GM23248 (cell line): ENCODE measurements around the gene AGBL5.

Experiments
- EZH2 ChIP-seq: fragments of 200-600 bp; sonication (generic); IDR thresholded peaks from 2 replicates; pipeline ENCODE4 v1.6.1; 2018; ENCODE audit warnings: antibody characterized with exemption, mild to moderate bottlenecking; ENCODE audit not compliant: insufficient read depth, poor library complexity, severe bottlenecking
- EZH2phosphoT487 ChIP-seq: fragments of 200-600 bp; sonication (generic); IDR thresholded peaks from 2 replicates; pipeline ENCODE4 v1.6.1; 2018; ENCODE audit warnings: antibody characterized with exemption, moderate library complexity, mild to moderate bottlenecking, low read depth; ENCODE audit not compliant: insufficient read depth

DNA sequence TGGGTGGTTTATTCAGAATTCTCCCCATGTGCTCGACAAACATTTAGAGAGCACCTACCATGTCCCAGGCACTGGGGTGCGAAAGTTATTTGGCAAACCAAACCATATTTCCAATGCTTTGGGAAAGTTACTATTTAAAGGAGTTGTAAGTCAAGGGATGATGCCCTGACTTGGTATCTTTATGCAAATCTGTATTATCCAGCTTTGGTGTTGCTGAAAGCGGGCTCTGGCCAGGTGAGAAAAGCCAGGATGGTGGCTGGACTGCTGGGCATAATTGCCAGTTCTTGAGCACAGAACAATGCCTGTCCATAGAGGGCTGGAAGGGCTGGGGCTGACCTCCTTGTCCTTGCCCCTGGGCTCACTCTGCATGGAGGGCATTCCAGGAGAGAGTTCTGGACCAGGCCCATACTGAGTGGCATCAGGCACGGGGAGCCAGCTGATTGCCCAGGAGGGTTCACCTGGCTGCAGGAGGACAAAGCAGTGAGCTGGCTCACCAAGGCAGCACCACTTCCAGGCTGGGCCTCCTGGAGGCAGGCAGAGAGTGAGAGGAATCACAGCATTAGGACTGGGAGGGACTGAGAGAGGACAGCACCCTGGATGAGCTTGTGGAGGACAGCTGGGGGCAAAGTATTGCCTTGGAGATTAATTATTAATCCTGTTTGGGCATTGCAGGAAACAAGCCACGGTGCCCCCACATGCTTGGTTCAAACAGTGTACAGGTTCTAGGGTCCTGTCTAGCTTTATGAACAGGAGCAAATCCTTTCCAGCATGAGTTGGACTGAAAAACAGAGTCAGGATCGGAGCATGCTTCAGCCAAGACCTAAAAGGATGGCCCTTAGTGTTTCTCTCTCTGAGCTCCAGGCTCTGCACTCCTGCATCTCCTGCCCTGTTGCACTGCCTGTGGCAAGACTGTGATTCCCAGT lies 42.2 kb downstream of the AGBL5 start:
- TF ChIP-seq EZH2 (no peak), EZH2phosphoT487 (no peak)
